ENCODE results near the gene DGKG. TPM values are rescaled to one million over a fixed set of nuclear protein-coding genes. Genes with fewer than 3 reads are reported as not detected.
A peak's percentile ranks its signal among the peaks of the same experiment; 100 is the strongest.

The DGKG gene
- total RNA-seq, 1 experiment from 2014 or later = 0.04 TPM

DNA sequence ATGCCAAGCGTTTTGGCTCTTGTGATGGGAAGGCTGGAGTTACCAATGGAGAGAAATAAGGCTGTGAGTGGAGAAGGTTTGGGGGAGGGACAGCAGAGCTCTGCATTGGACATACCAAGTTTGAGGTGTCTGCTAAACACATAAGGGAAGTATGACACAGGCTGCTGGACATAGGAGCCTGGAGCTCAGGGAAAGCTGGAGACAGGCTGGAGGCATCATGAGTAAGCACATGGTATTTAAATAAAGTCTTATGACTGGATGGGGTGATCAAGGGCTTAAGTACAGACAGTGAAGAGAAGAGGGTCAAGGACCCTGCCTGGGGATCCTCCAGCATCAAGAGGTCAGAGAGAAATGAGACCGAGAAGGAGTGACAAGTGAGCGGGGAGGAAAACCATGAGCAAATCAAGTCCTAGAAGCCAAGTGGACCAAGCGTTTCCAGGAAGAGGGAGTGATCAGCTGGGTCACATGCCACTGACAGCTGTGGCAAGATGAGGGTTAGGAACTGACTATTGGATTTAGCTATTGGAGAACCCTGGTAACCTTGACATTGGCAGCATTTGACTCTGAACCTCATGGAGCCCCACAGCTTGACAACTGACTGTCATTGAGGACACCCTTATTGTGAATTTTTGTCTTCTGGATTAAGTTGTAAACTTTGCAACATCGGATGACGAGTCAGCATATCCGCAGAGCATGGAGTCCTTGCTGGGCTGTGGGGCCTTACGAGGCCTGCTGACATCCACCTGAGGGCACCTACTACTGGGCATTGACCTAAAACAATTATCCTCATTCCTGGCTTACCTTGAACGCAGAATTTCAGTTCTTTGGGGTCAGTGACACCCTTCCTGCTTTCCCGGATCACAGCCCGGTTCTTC is 174.4 kb downstream of the DGKG start:
- Histone ChIP-seq H3K4me1 (ENCODE audit: low read length) (peaks cover 5% of the 10 kb centered on the region; the same call in 1 of the 2 replicates), H3K4me3 (ENCODE audit: low read length) (no peak overlapping the region), H3K27me3 (ENCODE audit: low read length) (no peaks in the 10 kb centered on the region), H3K36me3 (ENCODE audit: insufficient read depth, low read length) (no peaks in the 10 kb centered on the region), H3K9me2 (replicated peaks; ENCODE audit: insufficient read depth, low read length) (no peaks in the 10 kb centered on the region), H3K79me2 (ENCODE audit: low read length) (no peaks in the 10 kb centered on the region), H3K27ac (ENCODE audit: low read length) (no peak overlapping the region), H2AFZ (ENCODE audit: low read length) (no peak overlapping the region), H3K4me2 (ENCODE audit: low read depth, low read length, poor library complexity, severe bottlenecking) (no peak overlapping the region), H3K9ac (ENCODE audit: low read length) (no peak overlapping the region), H4K20me1 (ENCODE audit: insufficient read depth, low read depth, low read length) (no peaks in the 10 kb centered on the region), H3K9me3 (ENCODE audit: low read length) (no peaks in the 10 kb centered on the region)
- no peak for DNase-seq

GRCh38 chr3:186185194-186185787 is 176.7 kb downstream of the DGKG start:
- no peaks in the 10 kb centered on the region for H3K36me3 ChIP-seq (ENCODE audit: insufficient read depth, low read length)
- peaks cover 5% of the 10 kb centered on the region; the same call in 1 of the 2 replicates for H3K4me1 ChIP-seq (ENCODE audit: low read length)
- no peak overlapping the region for H3K4me2 ChIP-seq (ENCODE audit: low read depth, low read length, poor library complexity, severe bottlenecking)
- no peaks in the 10 kb centered on the region for H3K79me2 ChIP-seq (ENCODE audit: low read length)
- DNase-seq = peak; percentile 65
- no peak overlapping the region for H3K27ac ChIP-seq (ENCODE audit: low read length)
- peak overlapping the region; percentile 37; the same call in 1 of the 2 replicates for H2AFZ ChIP-seq (ENCODE audit: low read length)
- no peak overlapping the region for H3K4me3 ChIP-seq (ENCODE audit: low read length)
- H3K9me3 ChIP-seq (ENCODE audit: low read length) = no peaks in the 10 kb centered on the region
- H3K9me2 ChIP-seq (replicated peaks; ENCODE audit: insufficient read depth, low read length) = no peaks in the 10 kb centered on the region
- no peaks in the 10 kb centered on the region for H3K27me3 ChIP-seq (ENCODE audit: low read length)
- no peaks in the 10 kb centered on the region for H4K20me1 ChIP-seq (ENCODE audit: insufficient read depth, low read depth, low read length)
- H3K9ac ChIP-seq (ENCODE audit: low read length) = no peak overlapping the region

- no peak overlapping the region for H3K27ac ChIP-seq (ENCODE audit: low read length)
- no peaks in the 10 kb centered on the region for H3K36me3 ChIP-seq (ENCODE audit: insufficient read depth, low read length)
- H2AFZ ChIP-seq (ENCODE audit: low read length) = no peak overlapping the region
- no peak overlapping the region for H3K4me3 ChIP-seq (ENCODE audit: low read length)
- no peak overlapping the region for H3K4me2 ChIP-seq (ENCODE audit: low read depth, low read length, poor library complexity, severe bottlenecking)
- H3K27me3 ChIP-seq (ENCODE audit: low read length) = no peaks in the 10 kb centered on the region
- no peaks in the 10 kb centered on the region for H3K9me3 ChIP-seq (ENCODE audit: low read length)
- H3K79me2 ChIP-seq (ENCODE audit: low read length) = no peaks in the 10 kb centered on the region
- H3K9me2 ChIP-seq (replicated peaks; ENCODE audit: insufficient read depth, low read length) = no peaks in the 10 kb centered on the region
- peaks cover 5% of the 10 kb centered on the region; the same call in 1 of the 2 replicates for H3K4me1 ChIP-seq (ENCODE audit: low read length)
- no peak for DNase-seq
- no peak overlapping the region for H3K9ac ChIP-seq (ENCODE audit: low read length)
- no peaks in the 10 kb centered on the region for H4K20me1 ChIP-seq (ENCODE audit: insufficient read depth, low read depth, low read length)
These were observed 178.0 kb downstream of the DGKG start for GRCh38 chr3:186184021-186184420.

DNA sequence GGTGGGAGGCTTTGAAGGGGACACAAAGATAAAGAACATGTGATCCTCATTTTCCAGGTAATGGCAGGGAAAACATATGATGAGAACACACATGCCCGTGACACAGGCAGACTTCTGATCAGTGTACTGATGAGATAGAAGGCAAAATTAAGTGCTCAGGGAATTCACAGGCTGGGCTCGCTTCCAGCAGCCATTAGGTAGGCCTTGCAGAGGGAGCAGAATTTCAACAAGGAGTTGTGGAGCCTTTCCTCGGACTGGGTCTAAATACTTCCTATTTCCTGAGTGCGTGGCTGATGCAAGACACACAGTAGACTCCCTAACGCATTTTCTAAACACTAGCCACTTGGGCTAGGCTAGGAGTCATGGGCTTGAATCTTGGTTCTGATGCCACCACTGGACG is 179.2 kb downstream of the DGKG start:
- Histone ChIP-seq H3K4me2 (ENCODE audit: low read depth, low read length, poor library complexity, severe bottlenecking) (no peak overlapping the region), H3K27ac (ENCODE audit: low read length) (no peak overlapping the region), H3K9me2 (replicated peaks; ENCODE audit: insufficient read depth, low read length) (no peaks in the 10 kb centered on the region), H4K20me1 (ENCODE audit: insufficient read depth, low read depth, low read length) (no peaks in the 10 kb centered on the region), H3K9me3 (ENCODE audit: low read length) (no peaks in the 10 kb centered on the region), H3K79me2 (ENCODE audit: low read length) (no peaks in the 10 kb centered on the region), H3K36me3 (ENCODE audit: insufficient read depth, low read length) (no peaks in the 10 kb centered on the region), H3K9ac (ENCODE audit: low read length) (no peak overlapping the region), H3K4me3 (ENCODE audit: low read length) (no peak overlapping the region), H3K4me1 (ENCODE audit: low read length) (peaks cover 5% of the 10 kb centered on the region; the same call in 1 of the 2 replicates), H2AFZ (ENCODE audit: low read length) (no peak overlapping the region), H3K27me3 (ENCODE audit: low read length) (no peaks in the 10 kb centered on the region)
- no peak for DNase-seq

GRCh38 chr3:186181901-186182300 is 180.1 kb downstream of the DGKG start:
- H3K27ac ChIP-seq (ENCODE audit: low read length) = no peak overlapping the region
- H2AFZ ChIP-seq (ENCODE audit: low read length) = no peak overlapping the region
- no peaks in the 10 kb centered on the region for H3K9me2 ChIP-seq (replicated peaks; ENCODE audit: insufficient read depth, low read length)
- H3K4me2 ChIP-seq (ENCODE audit: low read depth, low read length, poor library complexity, severe bottlenecking) = no peak overlapping the region
- no peaks in the 10 kb centered on the region for H3K79me2 ChIP-seq (ENCODE audit: low read length)
- peaks cover 5% of the 10 kb centered on the region; the same call in 1 of the 2 replicates for H3K4me1 ChIP-seq (ENCODE audit: low read length)
- no peak overlapping the region for H3K4me3 ChIP-seq (ENCODE audit: low read length)
- DNase-seq = no peak
- no peaks in the 10 kb centered on the region for H3K27me3 ChIP-seq (ENCODE audit: low read length)
- no peaks in the 10 kb centered on the region for H4K20me1 ChIP-seq (ENCODE audit: insufficient read depth, low read depth, low read length)
- H3K9me3 ChIP-seq (ENCODE audit: low read length) = no peaks in the 10 kb centered on the region
- no peaks in the 10 kb centered on the region for H3K36me3 ChIP-seq (ENCODE audit: insufficient read depth, low read length)
- no peak overlapping the region for H3K9ac ChIP-seq (ENCODE audit: low read length)

DNA sequence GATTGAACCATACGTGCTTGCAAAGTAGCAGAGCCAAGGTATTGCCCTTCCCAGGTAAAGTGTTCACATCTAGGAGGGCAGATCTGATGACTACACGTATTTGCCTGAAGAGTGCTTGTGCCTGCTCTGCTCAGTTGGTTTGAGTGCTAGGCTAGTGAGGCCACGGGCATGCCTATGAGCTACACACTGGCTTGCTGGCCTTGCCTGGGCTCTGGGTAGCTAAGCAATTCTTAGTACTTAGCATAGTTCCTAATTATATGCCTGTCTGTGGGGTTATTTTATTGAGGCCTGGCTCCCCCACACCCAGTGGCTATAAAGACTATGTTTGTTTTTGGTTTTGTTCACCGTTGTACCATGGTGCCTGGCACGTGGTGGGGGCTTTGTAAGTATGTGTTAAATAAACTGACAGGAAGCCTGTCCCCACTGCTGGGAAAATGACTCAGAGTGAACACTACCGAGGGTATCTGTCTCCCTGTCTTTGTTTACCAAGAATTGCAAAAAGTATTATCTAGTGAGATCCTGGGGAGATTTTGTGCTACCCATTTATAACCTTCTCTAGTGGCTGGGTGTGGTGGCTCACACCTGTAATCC is 181.0 kb downstream of the DGKG start:
- DNase-seq = no peak
- H3K9me3 ChIP-seq (ENCODE audit: low read length) = no peaks in the 10 kb centered on the region

DNA sequence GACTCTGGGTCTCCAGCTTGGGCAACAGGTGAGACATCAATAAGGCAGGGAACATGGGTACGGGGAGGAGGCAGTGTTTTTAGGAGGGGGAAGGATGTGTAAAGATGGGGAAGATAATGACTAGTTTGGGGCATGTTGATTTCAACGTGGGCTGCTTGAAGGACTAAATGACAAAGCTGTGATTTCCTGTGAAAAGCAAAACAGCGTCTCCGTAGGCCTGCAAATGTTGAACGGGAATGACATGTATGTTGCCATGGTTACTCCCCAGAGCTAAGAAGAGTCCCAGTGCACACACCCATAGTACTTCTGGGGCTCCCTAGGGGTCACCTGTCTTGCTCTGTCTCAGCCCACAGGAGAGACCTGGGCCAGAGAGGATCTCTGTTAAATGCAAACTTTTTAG is 181.9 kb downstream of the DGKG start:
- no peak for DNase-seq
- no peaks in the 10 kb centered on the region for H3K9me2 ChIP-seq (replicated peaks; ENCODE audit: insufficient read depth, low read length)

More for the DNA sequence above, 181.0 kb downstream of the DGKG start:
- Histone ChIP-seq H2AFZ (ENCODE audit: low read length) (no peak overlapping the region), H3K27ac (ENCODE audit: low read length) (no peak overlapping the region), H3K4me3 (ENCODE audit: low read length) (no peak overlapping the region), H3K4me1 (ENCODE audit: low read length) (peaks cover 5% of the 10 kb centered on the region; the same call in 1 of the 2 replicates), H4K20me1 (ENCODE audit: insufficient read depth, low read depth, low read length) (no peaks in the 10 kb centered on the region), H3K27me3 (ENCODE audit: low read length) (no peaks in the 10 kb centered on the region), H3K79me2 (ENCODE audit: low read length) (no peaks in the 10 kb centered on the region), H3K36me3 (ENCODE audit: insufficient read depth, low read length) (no peaks in the 10 kb centered on the region), H3K9ac (ENCODE audit: low read length) (no peak overlapping the region), H3K4me2 (ENCODE audit: low read depth, low read length, poor library complexity, severe bottlenecking) (no peak overlapping the region), H3K9me2 (replicated peaks; ENCODE audit: insufficient read depth, low read length) (no peaks in the 10 kb centered on the region)

DNA sequence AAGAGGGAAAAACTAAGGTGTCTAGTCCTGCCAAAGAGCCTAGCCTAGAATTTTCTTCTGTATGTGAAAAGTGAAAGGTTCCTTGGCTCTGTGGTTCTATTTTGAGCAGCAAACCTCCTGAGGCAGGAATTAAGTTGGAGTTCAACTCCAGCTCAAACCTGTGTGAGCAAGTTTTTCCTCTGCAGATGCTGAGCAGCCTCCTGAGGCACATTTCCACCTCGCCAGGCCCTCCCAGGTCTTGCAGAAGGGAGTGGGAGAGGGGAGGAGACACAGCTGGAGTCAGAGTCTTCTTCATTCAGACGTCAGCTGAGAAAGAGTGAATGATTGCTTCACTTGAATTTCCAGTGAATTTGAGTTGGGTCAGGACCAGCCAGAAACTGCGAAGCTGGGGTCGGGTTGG is 183.6 kb downstream of the DGKG start:
- H3K4me1 ChIP-seq (ENCODE audit: low read length) = no peaks in the 10 kb centered on the region
- H3K9me3 ChIP-seq (ENCODE audit: low read length) = no peaks in the 10 kb centered on the region
- H4K20me1 ChIP-seq (ENCODE audit: insufficient read depth, low read depth, low read length) = no peaks in the 10 kb centered on the region
- H3K27me3 ChIP-seq (ENCODE audit: low read length) = no peaks in the 10 kb centered on the region
- H3K4me2 ChIP-seq (ENCODE audit: low read depth, low read length, poor library complexity, severe bottlenecking) = no peak overlapping the region
- H3K4me3 ChIP-seq (ENCODE audit: low read length) = no peak overlapping the region
- no peak for DNase-seq
- H3K79me2 ChIP-seq (ENCODE audit: low read length) = no peaks in the 10 kb centered on the region
- H3K27ac ChIP-seq (ENCODE audit: low read length) = no peak overlapping the region
- no peak overlapping the region for H3K9ac ChIP-seq (ENCODE audit: low read length)
- no peaks in the 10 kb centered on the region for H3K9me2 ChIP-seq (replicated peaks; ENCODE audit: insufficient read depth, low read length)
- no peaks in the 10 kb centered on the region for H3K36me3 ChIP-seq (ENCODE audit: insufficient read depth, low read length)
- H2AFZ ChIP-seq (ENCODE audit: low read length) = no peak overlapping the region

More for the DNA sequence above, 181.9 kb downstream of the DGKG start:
- no peak overlapping the region for H3K4me3 ChIP-seq (ENCODE audit: low read length)
- no peaks in the 10 kb centered on the region for H3K79me2 ChIP-seq (ENCODE audit: low read length)
- H3K4me1 ChIP-seq (ENCODE audit: low read length) = peaks cover 2% of the 10 kb centered on the region; the same call in 1 of the 2 replicates
- H2AFZ ChIP-seq (ENCODE audit: low read length) = no peak overlapping the region
- no peaks in the 10 kb centered on the region for H3K9me3 ChIP-seq (ENCODE audit: low read length)
- H3K4me2 ChIP-seq (ENCODE audit: low read depth, low read length, poor library complexity, severe bottlenecking) = no peak overlapping the region
- no peaks in the 10 kb centered on the region for H3K27me3 ChIP-seq (ENCODE audit: low read length)
- H3K9ac ChIP-seq (ENCODE audit: low read length) = no peak overlapping the region
- no peaks in the 10 kb centered on the region for H4K20me1 ChIP-seq (ENCODE audit: insufficient read depth, low read depth, low read length)
- H3K27ac ChIP-seq (ENCODE audit: low read length) = no peak overlapping the region
- H3K36me3 ChIP-seq (ENCODE audit: insufficient read depth, low read length) = no peaks in the 10 kb centered on the region
